ENCODE measurements around the gene SLC9A2. TPM values are rescaled to one million over a fixed set of nuclear protein-coding genes. Genes with fewer than 3 reads are reported as not detected.

SLC9A2 gene
- total RNA-seq, 4 donors from 2014 or later = 61.7 to 151 (median 80.6) TPM

- WGBS, 2 donors (ENCODE audit: low coverage in 1 of 2) = 56 to 84% methylated on average over 2 to 4 of the region's 4 CpGs
- Histone ChIP-seq H3K9me3 (no peaks in the 10 kb centered on the region), H3K27me3 (no peaks in the 10 kb centered on the region), H3K4me3 (no peak overlapping the region), H3K27ac (no peak overlapping the region), H3K36me3 (no peaks in the 10 kb centered on the region), H3K4me1 (no peaks in the 10 kb centered on the region)
- in situ Hi-C loops (cut with MboI; ENCODE audit: low pct_ligation_motif_present in 1 of 4, low pct_unique_long_range_greater_than_20kb in 1 of 4, low sequenced_read_pairs in 3 of 4) (no loop called here), intact Hi-C loops (cut with DNase I; ENCODE audit: low total_unique reads) (no loop called here)
- no peak for TF ChIP-seq CTCF (IDR thresholded peaks at IDR 0.05)
- DNase-seq = no peak
These were observed 58.2 kb downstream of the SLC9A2 start for GRCh38 chr2:102677244-102678215.

GRCh38 chr2:102678442-102678841 is 59.1 kb downstream of the SLC9A2 start:
- no peaks in the 10 kb centered on the region for H3K9me3 ChIP-seq
- TF ChIP-seq POLR2A (IDR thresholded peaks at IDR 0.05) = no peak
- no peak for TF ChIP-seq POLR2AphosphoS5 (IDR thresholded peaks at IDR 0.05)
- no peak for TF ChIP-seq CTCF (IDR thresholded peaks at IDR 0.05)
- TF ChIP-seq EP300 (IDR thresholded peaks at IDR 0.05; ENCODE audit: low read depth) = no peak
- no peaks in the 10 kb centered on the region for H3K27me3 ChIP-seq
- WGBS, 2 donors (ENCODE audit: low coverage in 1 of 2) = 88 to 94% methylated on average over 4 to 5 of the region's 5 CpGs
- DNase-seq = no peak
- in situ Hi-C loops (cut with MboI; ENCODE audit: low pct_ligation_motif_present in 1 of 4, low pct_unique_long_range_greater_than_20kb in 1 of 4, low sequenced_read_pairs in 3 of 4) = no loop called here
- no peak overlapping the region for H3K4me3 ChIP-seq
- no peaks in the 10 kb centered on the region for H3K36me3 ChIP-seq
- intact Hi-C loops (cut with DNase I; ENCODE audit: low total_unique reads) = no loop called here
- H3K27ac ChIP-seq = no peak overlapping the region
- no peaks in the 10 kb centered on the region for H3K4me1 ChIP-seq

DNA sequence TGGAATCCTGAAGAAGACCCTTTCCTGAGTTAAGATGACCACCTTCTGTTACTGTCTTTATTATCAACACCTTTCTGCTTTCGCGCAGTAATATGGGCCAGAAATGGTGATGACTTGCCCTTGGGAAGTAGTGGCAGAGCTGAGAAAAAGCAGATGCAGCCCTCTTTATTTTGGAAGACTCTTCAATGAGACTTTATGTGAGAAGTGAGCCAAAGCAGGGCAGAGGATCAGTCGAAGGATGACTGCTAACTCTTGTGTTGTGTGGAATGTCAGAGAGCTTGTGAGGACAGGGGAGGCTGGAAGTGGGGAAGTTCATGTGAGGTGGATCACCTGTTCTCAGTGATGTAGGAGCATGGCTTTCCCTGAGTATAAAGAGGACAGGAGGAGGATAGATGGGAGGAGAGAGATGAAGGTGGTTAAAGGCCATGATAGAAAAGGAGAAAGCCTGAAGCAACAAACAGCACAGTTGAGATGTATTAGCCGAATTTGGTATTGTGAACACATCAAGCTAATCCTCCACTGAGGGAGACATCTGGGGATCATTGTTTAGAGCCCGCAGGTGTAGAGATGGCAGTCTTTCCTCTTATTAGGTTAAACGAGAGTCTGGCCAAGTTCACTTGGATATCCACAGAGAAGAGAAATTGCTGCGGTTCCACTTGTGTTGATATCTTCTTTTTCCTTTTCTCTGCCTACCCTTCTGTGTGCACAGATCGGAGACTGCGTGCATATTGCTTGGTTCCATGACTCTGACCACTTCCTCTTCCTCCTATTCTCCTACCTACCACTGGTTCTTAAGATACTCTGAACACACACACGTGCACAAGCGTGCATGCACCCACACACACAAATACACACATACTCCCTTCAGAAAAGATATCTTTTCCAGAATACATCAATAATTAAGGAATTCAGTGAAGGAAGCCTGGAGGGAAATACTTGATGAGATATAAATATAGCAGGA is 67.4 kb downstream of the SLC9A2 start:
- 77 to 80% methylated on average over 9 to 11 of the region's 11 CpGs for WGBS, 2 donors (ENCODE audit: low coverage in 1 of 2)
- intact Hi-C loops (cut with DNase I; ENCODE audit: low total_unique reads) (no loop called here), in situ Hi-C loops (cut with MboI; ENCODE audit: low pct_ligation_motif_present in 1 of 4, low pct_unique_long_range_greater_than_20kb in 1 of 4, low sequenced_read_pairs in 3 of 4) (no loop called here)
- Histone ChIP-seq H3K4me3 (no peak overlapping the region), H3K4me1 (no peaks in the 10 kb centered on the region), H3K9me3 (no peaks in the 10 kb centered on the region), H3K27ac (no peak overlapping the region), H3K36me3 (peaks cover 0 to 5% (median 0%) of the 10 kb centered on the region in 4 donors), H3K27me3 (no peaks in the 10 kb centered on the region)
- DNase-seq = no peak
- no peak for TF ChIP-seq CTCF (IDR thresholded peaks at IDR 0.05)
- no peak for TF ChIP-seq POLR2AphosphoS5 (IDR thresholded peaks at IDR 0.05)
- no peak for TF ChIP-seq POLR2A (IDR thresholded peaks at IDR 0.05)
- TF ChIP-seq EP300 (IDR thresholded peaks at IDR 0.05; ENCODE audit: low read depth) = no peak

DNA sequence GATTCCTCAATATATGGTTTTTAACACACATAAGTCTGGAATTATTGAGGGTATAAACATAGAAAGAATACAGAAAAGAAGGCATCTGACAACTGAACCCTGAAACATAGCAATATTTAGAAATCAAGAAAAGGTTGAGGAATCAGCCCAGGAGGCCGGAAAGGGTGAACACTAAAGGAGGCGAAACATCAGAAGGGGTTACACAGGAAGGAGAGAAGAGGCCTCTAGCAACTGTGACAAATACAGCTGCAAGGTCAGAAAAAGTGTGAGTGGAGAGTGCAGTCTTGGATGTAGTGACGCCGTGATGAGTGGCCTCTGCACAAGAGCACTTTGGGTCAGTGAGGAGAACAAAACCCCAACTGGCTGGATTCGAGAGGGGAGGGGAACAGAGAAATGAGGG is 70.7 kb downstream of the SLC9A2 start:
- WGBS, 2 donors (ENCODE audit: low coverage in 1 of 2) = 49 to 61% methylated on average over 5 of the region's 5 CpGs
- H3K36me3 ChIP-seq = peaks cover 0 to 5% (median 0%) of the 10 kb centered on the region in 4 donors
- H3K9me3 ChIP-seq = no peaks in the 10 kb centered on the region
- H3K4me3 ChIP-seq = no peak overlapping the region
- intact Hi-C loops (cut with DNase I; ENCODE audit: low total_unique reads) (no loop called here), in situ Hi-C loops (cut with MboI; ENCODE audit: low pct_ligation_motif_present in 1 of 4, low pct_unique_long_range_greater_than_20kb in 1 of 4, low sequenced_read_pairs in 3 of 4) (no loop called here)
- TF ChIP-seq CTCF (IDR thresholded peaks at IDR 0.05) = no peak
- no peak for TF ChIP-seq EP300 (IDR thresholded peaks at IDR 0.05; ENCODE audit: low read depth)
- TF ChIP-seq POLR2A (IDR thresholded peaks at IDR 0.05) = no peak
- no peak for TF ChIP-seq POLR2AphosphoS5 (IDR thresholded peaks at IDR 0.05)
- H3K4me1 ChIP-seq = no peaks in the 10 kb centered on the region
- H3K27ac ChIP-seq = no peak overlapping the region
- H3K27me3 ChIP-seq = no peaks in the 10 kb centered on the region
- no peak for DNase-seq
